MG63 (cell line): ENCODE measurements around the gene EPS8L3. TPM values are rescaled to one million over a fixed set of nuclear protein-coding genes. Genes with fewer than 3 reads are reported as not detected.

Experiments
- DNase-seq: peaks from one replicate; pipeline ENCODE4 v3.0.0-alpha.2; 2020
- H3K27me3 ChIP-seq: fragments of 250-450 bp; sonication (Bioruptor Pico); 2 replicates; pipeline ENCODE4 v1.5.1; 2020; ENCODE audit warnings: mild to moderate bottlenecking, moderate library complexity
- H3K36me3 ChIP-seq: fragments of 250-450 bp; sonication (Bioruptor Pico); 2 replicates; pipeline ENCODE4 v1.5.1; 2020; ENCODE audit warnings: mild to moderate bottlenecking, moderate library complexity
- H3K4me3 ChIP-seq: fragments of 250-450 bp; sonication (Bioruptor Pico); 2 replicates; pipeline ENCODE4 v1.5.1; 2020; ENCODE audit warnings: mild to moderate bottlenecking, moderate library complexity
- H3K9me3 ChIP-seq: fragments of 250-450 bp; sonication (Bioruptor Pico); 2 replicates; pipeline ENCODE4 v1.5.1; 2020; ENCODE audit warnings: mild to moderate bottlenecking, moderate library complexity
- total RNA-seq: library from RNA; depleted of rRNA; stranded (reverse); fragments of >200 nt; shearing (Covaris generic); gene quantifications from 2 replicates; pipeline ENCODE4 v1.2.3, GENCODE V29; 2014; ENCODE audit warnings: low replicate concordance

Gene EPS8L3
- total RNA-seq, 1 experiment from 2014 or later: not detected

GRCh38 chr1:109796484-109797302, 33.0 kb upstream of the EPS8L3 start:
- Histone ChIP-seq H3K27me3 (no peaks in the 10 kb centered on the region), H3K4me3 (no peak overlapping the region)
- peak; percentile 56 for DNase-seq

DNA sequence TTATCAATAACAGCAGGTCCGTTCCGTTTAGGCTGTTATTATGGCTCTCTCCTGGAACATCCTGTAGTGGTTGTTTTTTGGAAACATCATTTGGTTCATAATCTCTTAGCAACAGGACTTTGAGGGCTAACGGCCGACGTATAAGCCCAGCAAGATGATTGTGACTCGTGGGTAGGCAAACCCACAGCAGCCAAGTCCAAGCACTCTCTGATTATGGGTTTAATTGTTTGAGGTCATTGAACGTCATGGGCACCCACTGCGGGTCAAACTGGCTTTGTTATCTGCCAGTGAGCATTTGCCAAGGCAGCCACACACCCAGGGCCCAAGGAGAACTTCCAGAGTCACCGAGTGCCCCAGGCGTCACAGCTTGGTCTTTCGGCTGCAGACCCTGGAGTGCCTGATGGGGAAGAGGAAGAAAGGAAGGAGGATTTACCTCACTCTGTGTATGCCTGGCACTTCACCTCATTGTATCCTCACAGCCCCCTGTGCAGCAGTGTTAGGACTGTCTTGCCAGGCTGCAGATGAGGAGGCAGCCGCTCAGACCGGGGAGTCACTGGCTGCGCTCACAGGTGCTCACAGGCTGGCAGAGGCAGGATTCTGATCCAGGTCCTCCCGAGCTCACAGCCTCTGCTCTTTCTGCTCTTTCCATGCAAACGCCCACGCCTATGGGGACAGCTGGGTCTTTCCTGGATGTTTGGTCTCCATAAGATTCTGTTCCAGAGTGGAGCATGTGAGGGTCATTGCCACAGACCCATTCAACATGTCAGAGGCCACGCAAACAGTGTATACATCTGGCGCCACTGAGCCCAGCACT, 30.8 kb upstream of the EPS8L3 start:
- no peaks in the 10 kb centered on the region for H3K9me3 ChIP-seq
- H3K27me3 ChIP-seq: no peaks in the 10 kb centered on the region
- H3K4me3 ChIP-seq: no peak overlapping the region
- DNase-seq: peak; percentile 61
- H3K36me3 ChIP-seq: no peaks in the 10 kb centered on the region

More at GRCh38 chr1:109796484-109797302, 33.0 kb upstream of the EPS8L3 start:
- no peaks in the 10 kb centered on the region for H3K36me3 ChIP-seq
- H3K9me3 ChIP-seq: no peaks in the 10 kb centered on the region

DNA sequence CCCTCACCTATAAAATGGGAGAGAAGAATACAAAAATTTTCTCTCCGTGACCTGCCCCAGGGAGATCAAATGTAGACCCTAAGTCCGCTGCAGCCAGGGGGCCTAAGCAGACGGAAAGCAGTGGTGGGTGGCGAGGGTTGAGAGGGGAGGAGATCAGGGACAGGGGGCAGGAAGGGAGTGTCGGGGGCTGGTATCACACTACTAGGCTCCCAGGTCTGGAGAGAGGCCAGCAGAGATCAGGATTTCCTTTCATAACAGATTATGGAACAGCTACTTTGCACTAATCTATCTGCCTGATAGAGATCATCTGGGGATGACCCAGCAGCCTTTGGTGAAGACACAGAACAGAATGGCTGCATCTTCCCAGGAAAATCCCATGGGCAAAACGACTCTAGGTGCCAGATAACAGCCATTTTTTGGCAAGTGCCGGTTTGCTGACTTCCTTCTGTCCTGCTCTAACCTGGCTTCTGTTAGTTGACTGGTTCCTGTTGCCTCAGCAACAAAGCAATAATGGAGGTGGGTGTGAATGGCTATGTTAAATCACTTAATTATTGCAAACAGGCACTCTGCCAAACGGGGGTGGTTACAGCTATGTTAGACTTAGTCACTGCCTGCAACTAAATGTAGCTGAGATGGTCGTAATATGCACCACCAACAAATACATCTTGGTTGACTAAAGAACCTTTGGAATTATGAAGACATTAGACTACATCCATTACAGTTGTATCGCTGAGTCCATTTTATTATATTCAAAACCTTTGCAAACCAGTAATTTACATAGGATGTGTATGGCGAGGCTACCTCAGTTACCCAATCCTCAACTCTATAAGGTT, 30.0 kb upstream of the EPS8L3 start:
- DNase-seq: peak; percentile 90
- H3K27me3 ChIP-seq: no peaks in the 10 kb centered on the region
- no peak overlapping the region for H3K4me3 ChIP-seq

GRCh38 chr1:109793089-109793485, 29.4 kb upstream of the EPS8L3 start:
- H3K4me3 ChIP-seq: no peak overlapping the region
- DNase-seq: no peak
- no peaks in the 10 kb centered on the region for H3K36me3 ChIP-seq
- H3K27me3 ChIP-seq: no peaks in the 10 kb centered on the region
- H3K9me3 ChIP-seq: no peaks in the 10 kb centered on the region

More for the DNA sequence above, 30.0 kb upstream of the EPS8L3 start:
- no peaks in the 10 kb centered on the region for H3K9me3 ChIP-seq
- no peaks in the 10 kb centered on the region for H3K36me3 ChIP-seq

GRCh38 chr1:109792056-109792831, 28.5 kb upstream of the EPS8L3 start:
- DNase-seq: peak; percentile 97

GRCh38 chr1:109791495-109792043, 27.8 kb upstream of the EPS8L3 start:
- Histone ChIP-seq H3K4me3 (no peak overlapping the region), H3K27me3 (no peaks in the 10 kb centered on the region), H3K36me3 (no peaks in the 10 kb centered on the region), H3K9me3 (no peaks in the 10 kb centered on the region)
- DNase-seq: no peak

More at GRCh38 chr1:109792056-109792831, 28.5 kb upstream of the EPS8L3 start:
- no peak overlapping the region for H3K4me3 ChIP-seq
- H3K36me3 ChIP-seq: no peaks in the 10 kb centered on the region
- H3K9me3 ChIP-seq: no peaks in the 10 kb centered on the region
- H3K27me3 ChIP-seq: no peaks in the 10 kb centered on the region

- H3K4me3 ChIP-seq: no peak overlapping the region
- H3K36me3 ChIP-seq: no peaks in the 10 kb centered on the region
- H3K27me3 ChIP-seq: no peaks in the 10 kb centered on the region
- H3K9me3 ChIP-seq: no peaks in the 10 kb centered on the region
- DNase-seq: peak; percentile 87
These were observed 27.2 kb upstream of the EPS8L3 start for GRCh38 chr1:109790735-109791494.

DNA sequence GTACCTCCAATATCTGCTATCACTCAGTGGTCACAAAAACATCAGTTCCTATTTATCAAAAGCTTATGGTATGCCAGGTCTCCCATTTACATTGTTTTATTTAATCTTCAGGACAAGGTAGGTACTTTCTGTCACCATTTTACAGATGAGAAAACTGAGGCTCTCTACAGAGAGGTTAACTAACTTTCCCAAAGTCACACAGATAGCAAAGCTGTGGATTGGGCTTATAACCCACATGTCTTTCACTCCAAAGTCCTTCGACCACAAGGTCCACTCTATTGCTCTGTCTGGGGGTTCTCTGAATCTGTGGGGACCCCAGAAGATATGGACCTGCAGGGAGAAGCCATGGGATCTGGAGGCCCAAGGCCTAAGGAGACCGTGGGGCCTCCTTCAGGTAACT, 26.6 kb upstream of the EPS8L3 start:
- Histone ChIP-seq H3K4me3 (no peak overlapping the region), H3K27me3 (no peaks in the 10 kb centered on the region), H3K36me3 (no peaks in the 10 kb centered on the region), H3K9me3 (no peaks in the 10 kb centered on the region)
- no peak for DNase-seq

DNA sequence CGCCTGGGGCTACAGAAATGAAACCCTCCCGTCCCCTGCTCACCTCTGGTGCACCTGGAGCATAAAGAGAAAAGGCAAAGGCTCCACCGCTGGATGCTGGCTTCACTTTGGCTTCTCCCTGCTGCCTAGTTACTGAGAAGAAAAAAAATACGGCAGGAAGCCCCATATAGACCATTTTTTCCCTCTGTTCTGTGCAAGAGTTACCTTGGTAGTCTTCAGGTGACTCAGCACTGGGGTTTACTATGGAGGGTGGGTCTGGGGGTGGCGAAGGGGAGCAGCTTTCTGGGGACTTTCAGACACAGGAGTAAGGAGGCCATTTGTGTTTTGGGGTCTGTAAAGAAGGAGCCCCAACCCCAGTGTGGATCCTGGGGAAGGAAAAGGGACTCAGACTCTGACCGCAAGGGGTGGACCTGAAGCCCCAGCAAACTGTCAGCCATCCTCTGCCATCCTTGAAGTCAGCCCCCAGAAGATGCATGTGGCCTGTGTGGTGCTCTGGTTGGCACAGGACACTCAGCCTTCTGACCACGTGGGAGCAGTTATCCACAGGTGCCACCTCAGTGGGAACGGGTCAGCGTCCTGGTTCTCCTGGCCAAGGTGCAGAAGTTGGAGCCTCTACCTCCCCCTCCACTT, 25.9 kb upstream of the EPS8L3 start:
- no peaks in the 10 kb centered on the region for H3K27me3 ChIP-seq
- H3K9me3 ChIP-seq: no peaks in the 10 kb centered on the region
- no peak for DNase-seq
- no peaks in the 10 kb centered on the region for H3K36me3 ChIP-seq
- no peak overlapping the region for H3K4me3 ChIP-seq

DNA sequence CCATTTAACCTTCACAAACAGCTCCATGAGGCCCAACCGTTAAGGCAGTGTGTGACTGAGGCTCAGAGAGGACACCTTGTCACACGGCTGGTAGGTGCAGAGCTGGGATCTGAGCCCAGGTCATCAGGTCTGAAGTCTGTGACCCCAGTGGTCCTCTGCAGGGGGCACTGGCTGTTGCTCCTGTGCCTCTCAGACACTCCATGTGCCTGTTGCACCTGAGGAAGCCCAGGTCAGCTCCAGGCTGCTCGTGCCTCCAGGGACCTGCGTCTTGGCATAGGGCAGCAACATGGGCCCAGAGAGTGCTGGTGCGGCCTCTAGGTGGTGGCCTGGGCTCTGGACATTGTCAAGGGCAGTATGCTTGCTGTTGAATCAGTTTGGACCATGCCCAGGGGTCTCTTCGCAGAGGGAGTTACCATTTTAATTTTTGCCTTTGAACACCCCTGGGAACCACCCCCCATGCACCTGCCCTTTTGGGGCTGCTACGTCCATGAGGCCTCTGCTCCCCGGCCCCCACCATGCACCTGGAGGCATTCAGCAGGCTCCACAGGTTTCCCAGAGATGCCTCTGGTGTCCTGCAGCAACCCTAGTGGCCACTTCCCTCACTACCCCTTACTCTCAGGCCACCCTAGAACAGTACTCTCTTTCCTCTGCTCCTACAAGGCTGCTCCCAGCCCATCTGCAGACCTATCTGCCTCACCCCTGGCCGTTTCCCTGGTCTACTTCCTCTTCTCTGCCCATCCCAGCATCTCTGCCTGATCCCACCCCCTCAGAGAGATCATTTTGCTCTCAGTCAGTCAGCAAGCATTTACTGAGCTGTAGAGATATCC, 25.2 kb upstream of the EPS8L3 start:
- no peaks in the 10 kb centered on the region for H3K9me3 ChIP-seq
- no peak overlapping the region for H3K4me3 ChIP-seq
- H3K36me3 ChIP-seq: no peaks in the 10 kb centered on the region
- no peaks in the 10 kb centered on the region for H3K27me3 ChIP-seq
- DNase-seq: peak; percentile 54

DNA sequence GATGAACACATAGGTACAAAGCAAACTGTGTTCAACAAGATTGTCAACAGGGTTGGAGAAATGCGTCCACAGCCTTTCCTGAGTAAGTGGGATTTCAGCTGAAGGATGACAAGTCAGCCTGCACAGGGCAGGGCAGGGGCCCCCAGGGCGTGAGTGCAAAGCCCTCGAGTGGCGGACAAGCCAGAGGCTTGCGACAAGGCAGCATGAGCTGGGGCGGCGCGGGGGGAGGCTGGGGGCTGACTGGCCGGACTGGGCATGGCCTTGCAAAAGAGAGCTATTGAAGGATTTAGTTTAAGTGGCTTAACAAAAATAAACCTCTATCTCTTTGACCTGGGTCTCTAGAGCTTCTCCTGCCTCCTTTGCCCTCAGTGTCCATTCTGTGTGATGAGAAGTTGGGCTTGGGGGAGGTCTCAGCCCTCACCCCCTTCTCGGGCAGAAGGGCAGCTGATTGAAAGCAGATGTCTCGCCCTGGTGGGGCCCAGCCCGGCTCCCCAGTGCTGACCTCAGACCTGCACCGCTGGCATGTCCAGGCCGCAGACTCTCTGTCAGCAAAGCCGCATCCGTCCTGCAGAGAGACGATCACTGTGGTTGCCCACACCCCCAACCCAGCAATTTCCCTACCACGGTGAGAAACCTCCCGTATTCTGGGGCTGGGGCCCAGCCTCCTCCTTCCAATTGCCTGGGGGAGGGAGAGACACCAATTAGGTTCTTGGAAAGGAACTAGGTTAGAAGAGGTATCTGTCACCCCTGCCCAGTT, 24.3 kb upstream of the EPS8L3 start:
- Histone ChIP-seq H3K9me3 (no peaks in the 10 kb centered on the region), H3K4me3 (no peak overlapping the region), H3K36me3 (no peaks in the 10 kb centered on the region), H3K27me3 (no peaks in the 10 kb centered on the region)
- DNase-seq: no peak

DNA sequence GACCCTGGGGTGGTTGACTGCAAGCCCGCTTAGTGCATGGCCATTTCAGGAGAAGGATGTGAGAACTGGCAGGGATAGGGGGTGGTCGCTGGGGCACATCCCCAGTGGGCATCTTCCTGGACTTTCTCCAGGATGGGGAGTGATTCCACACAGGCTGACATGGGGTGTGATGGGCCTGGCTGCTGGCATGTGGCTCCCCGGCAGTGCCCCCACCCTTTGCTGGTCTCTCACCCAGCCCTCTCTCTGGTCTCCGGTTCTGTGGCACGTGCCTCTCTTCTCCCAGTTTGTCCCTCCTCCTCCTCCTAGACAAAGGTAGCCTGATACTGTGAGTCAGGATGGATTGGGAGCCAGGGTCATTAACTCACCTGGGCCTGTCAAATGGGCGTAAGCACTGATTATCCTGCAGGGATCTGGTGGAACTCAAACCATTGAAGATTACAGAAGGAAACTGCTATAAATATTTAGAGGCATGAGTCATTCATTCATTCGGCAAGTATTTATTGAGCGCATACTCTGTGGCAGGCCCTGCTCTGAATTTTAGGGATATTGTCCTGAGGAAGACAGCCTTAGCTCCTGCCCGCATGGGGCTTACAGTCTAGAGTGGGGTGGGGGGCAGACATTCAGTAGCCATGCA, 23.6 kb upstream of the EPS8L3 start:
- Histone ChIP-seq H3K36me3 (no peaks in the 10 kb centered on the region), H3K27me3 (no peaks in the 10 kb centered on the region), H3K4me3 (no peak overlapping the region), H3K9me3 (no peaks in the 10 kb centered on the region)
- peak; percentile 35 for DNase-seq

GRCh38 chr1:109786531-109787021, 22.9 kb upstream of the EPS8L3 start:
- DNase-seq: peak; percentile 79
- no peaks in the 10 kb centered on the region for H3K27me3 ChIP-seq
- H3K4me3 ChIP-seq: no peak overlapping the region
- no peaks in the 10 kb centered on the region for H3K9me3 ChIP-seq
- no peaks in the 10 kb centered on the region for H3K36me3 ChIP-seq
